ENCODE data around the gene ADAMTS4.
A peak's percentile ranks its signal among the peaks of the same experiment; 100 is the strongest.

ADAMTS4 gene

GRCh38 chr1:161171191-161171590 is 27.7 kb downstream of the ADAMTS4 start:
- no peak for TF ChIP-seq CTCF (IDR thresholded peaks at IDR 0.05)
- peaks cover 28% of the 10 kb centered on the region for H3K4me1 Mint-ChIP-seq
- no peak overlapping the region for H3K4me3 Mint-ChIP-seq

GRCh38 chr1:161168906-161169305 is 29.9 kb downstream of the ADAMTS4 start:
- Mint-ChIP-seq H3K36me3 (ENCODE audit: low read depth) (peaks cover 43% of the 10 kb centered on the region), H3K4me1 (peaks cover 35% of the 10 kb centered on the region), H3K4me3 (peak overlapping the region; percentile 89), H3K27me3 (ENCODE audit: low read depth, poor library complexity) (no peaks in the 10 kb centered on the region), H3K27ac (no peak overlapping the region), H3K9me3 (no peaks in the 10 kb centered on the region)
- no peak for TF ChIP-seq CTCF (IDR thresholded peaks at IDR 0.05)
- DNase-seq, result no peak

More at GRCh38 chr1:161171191-161171590, 27.7 kb downstream of the ADAMTS4 start:
- Mint-ChIP-seq H3K27me3 (ENCODE audit: low read depth, poor library complexity) (no peaks in the 10 kb centered on the region), H3K27ac (no peak overlapping the region), H3K36me3 (ENCODE audit: low read depth) (peaks cover 44% of the 10 kb centered on the region), H3K9me3 (no peaks in the 10 kb centered on the region)
- DNase-seq, result no peak

- peak overlapping the region; percentile 89 for H3K4me3 Mint-ChIP-seq
- H3K27me3 Mint-ChIP-seq (ENCODE audit: low read depth, poor library complexity), result peaks cover 2% of the 10 kb centered on the region
- H3K4me1 Mint-ChIP-seq, result peaks cover 47% of the 10 kb centered on the region
- DNase-seq, result peak; percentile 48
- peaks cover 42% of the 10 kb centered on the region for H3K36me3 Mint-ChIP-seq (ENCODE audit: low read depth)
- H3K27ac Mint-ChIP-seq, result peak overlapping the region; percentile 99
- TF ChIP-seq CTCF (IDR thresholded peaks at IDR 0.05), result no peak
- H3K9me3 Mint-ChIP-seq, result no peaks in the 10 kb centered on the region
Measured at GRCh38 chr1:161166669-161167548, 31.9 kb downstream of the ADAMTS4 start.

GRCh38 chr1:161165742-161166668 is 32.8 kb downstream of the ADAMTS4 start, which contains the start of gene PPOX:
TSS of gene PPOX (plus strand) at chr1:161166426. CDS start at chr1:161166848, 422 bp downstream.
- peak; percentile 40 for TF ChIP-seq CTCF (IDR thresholded peaks at IDR 0.05)
- H3K4me1 Mint-ChIP-seq, result peaks cover 56% of the 10 kb centered on the region
- peak within 1 kb of the TSS; percentile 89 for H3K4me3 Mint-ChIP-seq
- peak within 1 kb of the TSS; percentile 99 for H3K27ac Mint-ChIP-seq
- DNase-seq, result peak; percentile 87
- no peaks in the 10 kb centered on the region for H3K9me3 Mint-ChIP-seq
- H3K36me3 Mint-ChIP-seq (ENCODE audit: low read depth), result peaks cover 42% of the 10 kb centered on the region
- H3K27me3 Mint-ChIP-seq (ENCODE audit: low read depth, poor library complexity), result peaks cover 2% of the 10 kb centered on the region

- H3K9me3 Mint-ChIP-seq, result no peaks in the 10 kb centered on the region
- peaks cover 66% of the 10 kb centered on the region for H3K4me1 Mint-ChIP-seq
- peak overlapping the region; percentile 93 for H3K27ac Mint-ChIP-seq
- peak overlapping the region; percentile 72 for H3K4me3 Mint-ChIP-seq
- H3K36me3 Mint-ChIP-seq (ENCODE audit: low read depth), result peaks cover 40% of the 10 kb centered on the region
- peaks cover 2% of the 10 kb centered on the region for H3K27me3 Mint-ChIP-seq (ENCODE audit: low read depth, poor library complexity)
- no peak for DNase-seq
- TF ChIP-seq CTCF (IDR thresholded peaks at IDR 0.05), result no peak
Measured at GRCh38 chr1:161164901-161165610, 33.8 kb downstream of the ADAMTS4 start.
